Ecto neural progenitor cell (in vitro differentiated cells): ENCODE results near the gene SARS1.

Source experiments
- DNase-seq: peaks from one replicate; pipeline ENCODE4 v3.0.0-alpha.2; 2018; ENCODE audit warnings: low spot score

SARS1 gene

DNA sequence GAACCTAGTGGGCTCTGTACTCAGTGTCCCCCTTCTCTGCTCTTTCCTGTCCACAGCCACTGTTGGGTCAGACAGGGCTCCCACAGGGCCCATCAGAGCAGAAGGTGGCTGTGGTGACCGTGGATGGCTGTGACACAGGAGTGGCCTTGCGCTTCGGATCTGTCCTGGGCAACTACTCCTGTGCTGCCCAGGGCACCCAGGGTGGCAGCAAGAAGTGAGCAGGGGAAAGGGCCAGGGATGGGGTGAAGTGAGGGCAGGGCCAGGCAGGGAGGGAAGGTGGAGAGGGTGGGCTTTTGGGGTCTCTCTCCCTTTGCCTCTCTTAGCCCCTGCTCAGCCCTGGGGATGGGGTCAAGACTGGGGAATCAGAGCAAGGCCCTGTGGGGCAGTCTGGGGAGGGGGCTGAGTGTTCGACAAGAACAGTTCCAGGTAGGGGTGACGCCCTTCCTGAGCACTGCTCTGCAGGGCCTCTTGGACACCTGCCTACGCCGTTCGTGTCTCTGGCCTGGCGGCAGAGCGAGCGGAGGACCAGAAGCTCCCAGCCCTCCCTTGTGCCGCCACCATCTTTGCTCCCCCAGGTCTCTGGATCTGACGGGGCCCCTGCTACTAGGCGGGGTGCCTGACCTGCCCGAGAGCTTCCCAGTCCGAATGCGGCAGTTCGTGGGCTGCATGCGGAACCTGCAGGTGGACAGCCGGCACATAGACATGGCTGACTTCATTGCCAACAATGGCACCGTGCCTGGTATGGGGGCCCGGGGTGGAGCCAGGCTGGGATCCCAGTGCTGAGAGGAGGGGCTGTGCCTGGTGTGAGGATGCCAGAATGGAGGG lies 48.7 kb downstream of the SARS1 start:
- DNase-seq: no peak

DNA sequence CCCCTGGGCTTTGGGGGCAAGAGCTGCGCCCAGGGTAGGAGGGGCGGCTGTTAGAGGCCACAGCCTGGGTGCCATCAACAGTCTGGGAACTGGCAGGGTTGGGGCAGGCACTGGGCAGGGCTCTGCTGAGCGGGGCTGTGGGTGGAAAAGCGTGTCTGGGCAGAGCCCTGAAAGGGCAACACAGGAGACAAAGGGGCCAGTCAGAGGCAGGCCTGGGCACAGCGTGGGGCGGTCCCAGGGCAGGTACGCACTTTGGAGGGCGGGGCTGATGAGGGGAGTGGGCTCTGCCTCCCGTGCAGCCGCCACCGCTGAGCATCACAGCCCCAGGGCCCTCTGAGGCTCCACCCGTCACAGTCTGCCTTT lies 49.5 kb downstream of the SARS1 start:
- no peak for DNase-seq

DNA sequence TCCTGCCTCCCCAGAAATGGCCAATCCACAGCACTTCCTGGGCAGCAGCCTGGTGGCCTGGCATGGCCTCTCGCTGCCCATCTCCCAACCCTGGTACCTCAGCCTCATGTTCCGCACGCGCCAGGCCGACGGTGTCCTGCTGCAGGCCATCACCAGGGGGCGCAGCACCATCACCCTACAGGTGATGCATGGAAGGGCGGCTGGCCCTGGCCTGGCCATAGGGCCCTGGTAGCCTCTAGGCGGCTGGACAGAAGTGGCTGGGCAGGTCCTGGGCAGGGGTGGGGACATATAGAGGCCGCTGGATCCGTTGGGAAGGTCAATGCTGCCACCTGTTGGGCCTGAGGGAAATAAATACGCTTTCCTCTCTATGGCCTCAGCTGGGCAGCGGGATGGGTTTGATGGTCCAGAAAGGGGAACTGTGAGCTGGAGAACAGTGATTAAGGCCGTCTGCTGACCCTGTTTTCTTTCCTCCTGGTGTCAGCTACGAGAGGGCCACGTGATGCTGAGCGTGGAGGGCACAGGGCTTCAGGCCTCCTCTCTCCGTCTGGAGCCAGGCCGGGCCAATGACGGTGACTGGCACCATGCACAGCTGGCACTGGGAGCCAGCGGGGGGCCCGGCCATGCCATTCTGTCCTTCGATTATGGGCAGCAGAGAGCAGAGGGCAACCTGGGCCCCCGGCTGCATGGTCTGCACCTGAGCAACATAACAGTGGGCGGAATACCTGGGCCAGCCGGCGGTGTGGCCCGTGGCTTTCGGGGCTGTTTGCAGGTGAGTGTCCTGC lies 50.1 kb downstream of the SARS1 start:
- DNase-seq: peak; percentile 93

DNA sequence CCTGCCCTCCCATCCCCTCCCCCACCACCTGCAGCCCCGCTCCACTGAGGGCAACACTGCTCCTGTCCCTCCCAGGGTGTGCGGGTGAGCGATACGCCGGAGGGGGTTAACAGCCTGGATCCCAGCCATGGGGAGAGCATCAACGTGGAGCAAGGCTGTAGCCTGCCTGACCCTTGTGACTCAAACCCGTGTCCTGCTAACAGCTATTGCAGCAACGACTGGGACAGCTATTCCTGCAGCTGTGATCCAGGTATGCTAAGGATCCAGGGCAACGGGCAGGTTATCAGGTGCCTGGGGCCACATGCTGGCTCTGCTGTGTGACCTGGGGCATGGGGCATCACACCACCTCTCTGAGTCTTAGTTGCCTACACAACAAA lies 50.6 kb downstream of the SARS1 start:
- DNase-seq: no peak

DNA sequence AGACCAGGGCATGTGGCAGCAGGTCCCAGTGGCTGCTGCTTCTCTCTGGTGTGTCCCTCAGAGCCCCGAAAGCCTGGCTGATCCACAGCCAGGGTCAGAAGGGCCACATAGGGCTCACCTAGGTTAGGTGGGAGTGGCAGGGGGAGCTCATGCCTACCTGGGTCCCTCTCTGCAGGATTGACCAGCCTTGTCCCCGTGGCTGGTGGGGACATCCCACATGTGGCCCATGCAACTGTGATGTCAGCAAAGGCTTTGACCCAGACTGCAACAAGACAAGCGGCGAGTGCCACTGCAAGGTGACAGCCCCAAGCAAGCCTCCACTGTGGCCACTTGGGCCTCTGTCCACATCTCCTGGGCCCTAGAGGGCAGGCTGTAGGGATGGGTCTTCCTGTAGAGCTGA lies 51.3 kb downstream of the SARS1 start:
- DNase-seq: no peak

DNA sequence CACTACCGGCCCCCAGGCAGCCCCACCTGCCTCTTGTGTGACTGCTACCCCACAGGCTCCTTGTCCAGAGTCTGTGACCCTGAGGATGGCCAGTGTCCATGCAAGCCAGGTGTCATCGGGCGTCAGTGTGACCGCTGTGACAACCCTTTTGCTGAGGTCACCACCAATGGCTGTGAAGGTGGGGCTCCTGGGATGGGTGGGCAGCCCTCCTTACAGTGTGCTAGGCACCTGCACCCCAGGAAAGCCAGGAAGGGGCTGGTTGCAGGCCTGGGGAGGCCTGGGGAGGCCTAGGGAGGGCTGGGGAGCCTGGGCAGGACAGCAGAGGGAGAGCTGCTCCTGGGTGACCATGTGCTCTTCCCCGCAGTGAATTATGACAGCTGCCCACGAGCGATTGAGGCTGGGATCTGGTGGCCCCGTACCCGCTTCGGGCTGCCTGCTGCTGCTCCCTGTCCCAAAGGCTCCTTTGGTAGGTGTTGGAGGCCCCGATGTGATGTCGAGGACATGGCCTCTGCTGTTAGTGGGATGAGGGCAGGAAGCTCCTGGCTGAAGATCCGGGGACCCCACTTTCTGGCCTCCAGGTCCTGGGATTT lies 52.1 kb downstream of the SARS1 start:
- no peak for DNase-seq

DNA sequence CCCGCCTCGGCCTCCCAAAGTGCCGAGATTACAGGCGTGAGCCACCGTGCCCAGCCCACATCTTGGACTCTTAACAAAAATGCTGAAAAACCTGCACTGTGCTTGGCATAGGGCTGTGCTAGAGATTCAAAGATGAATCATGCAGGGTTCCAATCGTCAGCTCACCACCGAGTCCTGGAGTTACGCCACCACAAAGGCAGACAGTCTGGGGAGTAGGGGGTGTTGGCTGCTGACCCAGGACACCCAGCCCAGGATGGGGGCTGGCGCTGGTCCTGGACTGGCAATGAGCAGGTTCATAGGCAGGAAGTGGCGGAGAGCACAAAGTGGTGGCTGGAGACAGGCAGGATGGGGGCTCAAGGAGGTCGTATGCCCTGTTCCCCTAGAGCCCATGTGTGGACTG lies 53.2 kb downstream of the SARS1 start:
- DNase-seq: no peak

DNA sequence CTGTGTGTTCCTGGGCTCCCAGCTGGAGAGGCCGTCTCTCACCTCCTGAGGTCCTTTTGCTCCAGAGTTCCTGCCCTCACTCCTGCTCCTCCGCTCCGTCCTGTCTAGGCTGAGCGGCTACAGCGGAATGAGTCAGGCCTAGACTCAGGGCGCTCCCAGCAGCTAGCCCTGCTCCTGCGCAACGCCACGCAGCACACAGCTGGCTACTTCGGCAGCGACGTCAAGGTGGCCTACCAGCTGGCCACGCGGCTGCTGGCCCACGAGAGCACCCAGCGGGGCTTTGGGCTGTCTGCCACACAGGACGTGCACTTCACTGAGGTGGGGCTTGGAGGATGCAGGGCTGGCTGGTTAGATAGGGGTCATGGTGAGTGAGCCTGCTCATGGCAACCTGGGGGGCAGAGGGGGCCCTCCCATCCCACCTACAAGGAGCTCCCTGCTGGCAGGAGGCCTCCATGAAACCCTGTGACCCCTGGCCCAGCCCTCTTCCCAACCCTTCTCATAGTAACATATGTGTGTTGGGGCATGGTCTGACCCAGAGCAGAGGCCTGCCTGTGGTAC lies 54.1 kb downstream of the SARS1 start:
- no peak for DNase-seq

DNA sequence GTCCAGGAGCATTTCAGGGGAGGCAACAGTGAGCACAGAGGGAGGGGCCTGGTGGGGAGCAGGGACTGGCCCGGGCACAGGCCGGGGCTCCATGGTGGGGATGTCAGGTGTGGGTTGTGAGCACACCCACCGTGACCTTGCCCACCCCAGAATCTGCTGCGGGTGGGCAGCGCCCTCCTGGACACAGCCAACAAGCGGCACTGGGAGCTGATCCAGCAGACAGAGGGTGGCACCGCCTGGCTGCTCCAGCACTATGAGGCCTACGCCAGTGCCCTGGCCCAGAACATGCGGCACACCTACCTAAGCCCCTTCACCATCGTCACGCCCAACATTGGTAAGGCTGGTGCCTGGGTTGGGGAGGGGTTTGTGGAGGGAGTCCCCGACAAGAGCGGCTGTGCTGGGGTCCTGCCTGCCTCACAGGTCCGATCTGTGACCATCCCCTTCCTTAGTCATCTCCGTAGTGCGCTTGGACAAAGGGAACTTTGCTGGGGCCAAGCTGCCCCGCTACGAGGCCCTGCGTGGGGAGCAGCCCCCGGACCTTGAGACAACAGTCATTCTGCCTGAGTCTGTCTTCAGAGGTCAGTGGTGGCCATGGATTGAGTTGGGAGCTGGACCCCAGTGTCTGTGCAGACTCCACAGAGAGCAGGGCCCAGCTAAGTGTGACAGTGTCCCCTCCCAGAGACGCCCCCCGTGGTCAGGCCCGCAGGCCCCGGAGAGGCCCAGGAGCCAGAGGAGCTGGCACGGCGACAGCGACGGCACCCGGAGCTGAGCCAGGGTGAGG lies 54.9 kb downstream of the SARS1 start:
- no peak for DNase-seq

DNA sequence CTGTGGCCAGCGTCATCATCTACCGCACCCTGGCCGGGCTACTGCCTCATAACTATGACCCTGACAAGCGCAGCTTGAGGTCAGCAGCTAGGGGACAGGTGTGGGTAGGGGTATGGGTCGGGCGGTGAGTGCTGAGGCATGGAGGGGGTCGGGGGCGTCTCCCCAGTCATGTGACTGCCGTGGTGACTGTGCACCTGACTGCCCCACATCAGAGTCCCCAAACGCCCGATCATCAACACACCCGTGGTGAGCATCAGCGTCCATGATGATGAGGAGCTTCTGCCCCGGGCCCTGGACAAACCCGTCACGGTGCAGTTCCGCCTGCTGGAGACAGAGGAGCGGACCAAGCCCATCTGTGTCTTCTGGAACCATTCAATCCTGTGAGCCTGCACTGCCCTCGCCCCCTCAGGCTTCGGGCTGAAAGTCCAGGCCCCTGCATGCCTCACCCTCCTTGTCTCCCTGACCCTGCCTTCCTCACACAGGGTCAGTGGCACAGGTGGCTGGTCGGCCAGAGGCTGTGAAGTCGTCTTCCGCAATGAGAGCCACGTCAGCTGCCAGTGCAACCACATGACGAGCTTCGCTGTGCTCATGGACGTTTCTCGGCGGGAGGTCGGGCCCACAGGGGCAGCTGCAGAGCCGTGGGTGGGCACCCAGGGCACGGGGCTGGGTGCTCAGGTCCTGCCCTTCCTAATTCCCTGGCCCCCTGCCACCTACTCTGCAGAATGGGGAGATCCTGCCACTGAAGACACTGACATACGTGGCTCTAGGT lies 55.7 kb downstream of the SARS1 start:
- no peak for DNase-seq

DNA sequence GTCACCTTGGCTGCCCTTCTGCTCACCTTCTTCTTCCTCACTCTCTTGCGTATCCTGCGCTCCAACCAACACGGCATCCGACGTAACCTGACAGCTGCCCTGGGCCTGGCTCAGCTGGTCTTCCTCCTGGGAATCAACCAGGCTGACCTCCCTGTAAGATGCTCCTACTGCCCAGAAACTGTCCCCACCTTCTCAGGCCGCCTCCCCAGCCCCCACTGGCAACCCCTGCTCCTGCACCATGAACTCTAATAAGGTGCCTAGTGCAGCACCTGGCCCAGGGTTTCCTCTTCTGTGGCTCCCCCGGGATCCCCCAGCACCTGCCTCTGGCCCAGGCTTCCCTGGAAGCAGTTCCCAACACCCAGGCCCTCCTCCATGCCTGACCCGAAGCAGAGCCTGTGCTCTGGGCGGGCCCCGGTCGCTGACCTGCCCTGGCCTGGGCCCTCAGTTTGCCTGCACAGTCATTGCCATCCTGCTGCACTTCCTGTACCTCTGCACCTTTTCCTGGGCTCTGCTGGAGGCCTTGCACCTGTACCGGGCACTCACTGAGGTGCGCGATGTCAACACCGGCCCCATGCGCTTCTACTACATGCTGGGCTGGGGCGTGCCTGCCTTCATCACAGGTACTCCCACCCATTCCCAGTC lies 56.4 kb downstream of the SARS1 start:
- no peak for DNase-seq

DNA sequence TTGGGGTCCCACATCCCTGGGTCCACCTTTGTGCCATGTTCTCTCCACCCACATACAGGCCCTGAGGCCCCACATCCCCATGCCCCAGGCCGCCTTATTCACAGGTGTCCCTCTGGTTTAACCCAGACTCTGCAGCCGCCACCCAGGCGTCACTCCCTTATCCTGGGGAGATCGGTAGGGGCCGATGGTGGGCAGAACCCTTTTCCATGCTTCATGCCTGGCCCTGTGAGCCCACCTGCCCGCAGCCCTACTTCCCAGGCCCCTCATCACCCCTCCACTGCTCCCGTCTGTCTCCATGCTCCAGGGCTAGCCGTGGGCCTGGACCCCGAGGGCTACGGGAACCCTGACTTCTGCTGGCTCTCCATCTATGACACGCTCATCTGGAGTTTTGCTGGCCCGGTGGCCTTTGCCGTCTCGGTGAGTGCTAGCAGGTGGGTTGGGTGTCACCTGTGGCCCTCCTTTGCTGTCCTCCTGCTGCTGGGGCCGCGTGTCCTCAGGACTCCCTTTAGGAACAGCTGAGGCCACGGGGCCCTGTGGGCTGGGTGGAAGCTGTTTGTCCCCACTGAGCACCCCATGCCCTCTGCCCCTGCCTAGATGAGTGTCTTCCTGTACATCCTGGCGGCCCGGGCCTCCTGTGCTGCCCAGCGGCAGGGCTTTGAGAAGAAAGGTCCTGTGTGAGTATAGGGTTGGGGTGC lies 57.1 kb downstream of the SARS1 start:
- no peak for DNase-seq

DNA sequence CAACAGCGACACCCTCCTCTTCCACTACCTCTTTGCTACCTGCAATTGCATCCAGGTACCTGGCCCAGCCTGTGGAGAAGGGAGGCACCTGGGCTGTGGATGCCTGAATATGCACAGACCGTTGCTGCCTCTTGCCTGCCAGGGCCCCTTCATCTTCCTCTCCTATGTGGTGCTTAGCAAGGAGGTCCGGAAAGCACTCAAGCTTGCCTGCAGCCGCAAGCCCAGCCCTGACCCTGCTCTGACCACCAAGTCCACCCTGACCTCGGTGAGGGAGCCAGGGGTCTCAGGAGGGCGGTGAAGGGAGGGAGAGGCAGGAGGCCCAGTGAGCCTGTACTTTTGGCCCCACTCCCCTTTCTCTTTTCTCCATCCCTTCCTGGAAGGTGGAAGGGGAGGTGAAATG lies 57.7 kb downstream of the SARS1 start:
- DNase-seq: no peak

DNA sequence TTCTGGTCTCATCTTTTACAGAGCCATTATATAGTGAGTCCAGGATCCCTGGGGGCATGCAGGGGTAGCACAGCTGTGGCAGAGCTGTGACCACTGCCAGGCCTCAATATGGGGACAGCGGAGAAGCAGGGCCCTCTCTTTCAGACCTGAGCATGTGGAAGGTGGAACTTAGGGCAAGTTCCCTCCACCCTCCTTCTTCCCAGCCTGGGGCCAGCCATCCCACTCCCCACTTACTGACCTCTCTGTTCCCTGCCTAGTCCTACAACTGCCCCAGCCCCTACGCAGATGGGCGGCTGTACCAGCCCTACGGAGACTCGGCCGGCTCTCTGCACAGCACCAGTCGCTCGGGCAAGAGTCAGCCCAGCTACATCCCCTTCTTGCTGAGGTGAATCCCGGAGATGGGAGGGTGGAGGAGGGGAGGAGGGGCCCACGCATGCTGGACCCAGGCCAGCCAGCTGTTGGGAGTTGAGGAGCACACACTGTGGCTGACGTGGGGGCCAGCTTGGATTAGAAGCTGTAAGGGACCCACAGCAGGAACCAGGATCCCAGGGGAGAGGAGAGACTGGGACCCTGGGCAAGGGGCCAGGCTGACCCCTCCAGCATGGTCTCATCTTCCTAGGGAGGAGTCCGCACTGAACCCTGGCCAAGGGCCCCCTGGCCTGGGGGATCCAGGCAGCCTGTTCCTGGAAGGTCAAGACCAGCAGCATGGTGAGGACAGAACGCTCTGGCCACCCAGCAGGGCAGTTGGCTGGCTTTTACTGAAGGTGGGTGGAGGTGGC lies 58.5 kb downstream of the SARS1 start:
- DNase-seq: no peak

DNA sequence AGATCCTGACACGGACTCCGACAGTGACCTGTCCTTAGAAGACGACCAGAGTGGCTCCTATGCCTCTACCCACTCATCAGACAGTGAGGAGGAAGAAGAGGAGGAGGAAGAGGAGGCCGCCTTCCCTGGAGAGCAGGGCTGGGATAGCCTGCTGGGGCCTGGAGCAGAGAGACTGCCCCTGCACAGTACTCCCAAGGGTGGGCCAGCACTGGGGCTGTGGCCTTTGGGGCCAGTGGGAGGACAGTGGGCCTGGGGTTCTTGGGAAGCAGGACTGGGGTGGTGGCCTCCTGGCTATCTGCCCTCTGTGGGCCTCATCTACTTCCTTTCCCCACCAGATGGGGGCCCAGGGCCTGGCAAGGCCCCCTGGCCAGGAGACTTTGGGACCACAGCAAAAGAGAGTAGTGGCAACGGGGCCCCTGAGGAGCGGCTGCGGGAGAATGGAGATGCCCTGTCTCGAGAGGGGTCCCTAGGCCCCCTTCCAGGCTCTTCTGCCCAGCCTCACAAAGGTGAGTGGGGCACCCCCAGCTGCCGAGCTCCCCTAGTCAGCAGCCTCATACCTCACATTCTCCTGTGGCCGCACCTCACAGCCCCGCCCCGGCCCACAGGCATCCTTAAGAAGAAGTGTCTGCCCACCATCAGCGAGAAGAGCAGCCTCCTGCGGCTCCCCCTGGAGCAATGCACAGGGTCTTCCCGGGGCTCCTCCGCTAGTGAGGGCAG lies 59.3 kb downstream of the SARS1 start:
- no peak for DNase-seq

DNA sequence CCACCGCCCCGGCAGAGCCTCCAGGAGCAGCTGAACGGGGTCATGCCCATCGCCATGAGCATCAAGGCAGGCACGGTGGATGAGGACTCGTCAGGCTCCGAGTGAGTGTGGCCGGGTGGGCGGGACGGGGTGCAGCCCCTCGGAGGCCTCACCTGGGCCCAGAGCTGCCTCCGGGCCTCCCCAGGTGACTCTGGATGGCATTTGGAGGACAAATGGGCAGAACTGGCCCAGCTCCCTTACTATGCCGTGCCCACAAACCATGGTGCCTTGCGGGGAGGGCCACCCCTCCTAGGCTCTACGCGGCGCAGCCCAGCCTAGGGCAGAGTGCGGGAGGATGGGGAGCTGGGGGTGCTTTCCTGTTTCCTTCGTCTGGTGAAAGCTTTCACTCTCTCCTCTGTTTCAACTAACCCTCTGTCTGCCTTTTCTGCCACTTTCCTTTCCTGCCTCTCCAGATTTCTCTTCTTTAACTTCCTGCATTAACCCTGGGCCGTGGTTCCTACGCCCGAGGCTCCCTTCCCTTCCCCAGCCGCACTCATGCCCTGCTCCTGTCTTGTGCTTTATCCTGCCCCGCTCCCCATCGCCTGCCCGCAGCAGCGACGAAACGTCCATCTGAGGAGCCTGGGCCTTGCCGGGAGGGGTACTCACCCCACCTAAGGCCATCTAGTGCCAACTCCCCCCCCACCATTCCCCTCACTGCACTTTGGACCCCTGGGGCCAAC lies 60.0 kb downstream of the SARS1 start:
- DNase-seq: no peak

DNA sequence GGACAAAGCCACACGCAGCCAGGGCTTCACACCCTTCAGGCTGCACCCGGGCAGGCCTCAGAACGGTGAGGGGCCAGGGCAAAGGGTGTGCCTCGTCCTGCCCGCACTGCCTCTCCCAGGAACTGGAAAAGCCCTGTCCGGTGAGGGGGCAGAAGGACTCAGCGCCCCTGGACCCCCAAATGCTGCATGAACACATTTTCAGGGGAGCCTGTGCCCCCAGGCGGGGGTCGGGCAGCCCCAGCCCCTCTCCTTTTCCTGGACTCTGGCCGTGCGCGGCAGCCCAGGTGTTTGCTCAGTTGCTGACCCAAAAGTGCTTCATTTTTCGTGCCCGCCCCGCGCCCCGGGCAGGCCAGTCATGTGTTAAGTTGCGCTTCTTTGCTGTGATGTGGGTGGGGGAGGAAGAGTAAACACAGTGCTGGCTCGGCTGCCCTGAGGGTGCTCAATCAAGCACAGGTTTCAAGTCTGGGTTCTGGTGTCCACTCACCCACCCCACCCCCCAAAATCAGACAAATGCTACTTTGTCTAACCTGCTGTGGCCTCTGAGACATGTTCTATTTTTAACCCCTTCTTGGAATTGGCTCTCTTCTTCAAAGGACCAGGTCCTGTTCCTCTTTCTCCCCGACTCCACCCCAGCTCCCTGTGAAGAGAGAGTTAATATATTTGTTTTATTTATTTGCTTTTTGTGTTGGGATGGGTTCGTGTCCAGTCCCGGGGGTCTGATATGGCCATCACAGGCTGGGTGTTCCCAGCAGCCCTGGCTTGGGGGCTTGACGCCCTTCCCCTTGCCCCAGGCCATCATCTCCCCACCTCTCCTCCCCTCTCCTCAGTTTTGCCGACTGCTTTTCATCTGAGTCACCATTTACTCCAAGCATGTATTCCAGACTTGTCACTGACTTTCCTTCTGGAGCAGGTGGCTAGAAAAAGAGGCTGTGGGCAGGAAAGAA lies 61.1 kb downstream of the SARS1 start:
- DNase-seq: peak; percentile 67
